ENCODE data around the gene CDH1.

Gene CDH1

DNA sequence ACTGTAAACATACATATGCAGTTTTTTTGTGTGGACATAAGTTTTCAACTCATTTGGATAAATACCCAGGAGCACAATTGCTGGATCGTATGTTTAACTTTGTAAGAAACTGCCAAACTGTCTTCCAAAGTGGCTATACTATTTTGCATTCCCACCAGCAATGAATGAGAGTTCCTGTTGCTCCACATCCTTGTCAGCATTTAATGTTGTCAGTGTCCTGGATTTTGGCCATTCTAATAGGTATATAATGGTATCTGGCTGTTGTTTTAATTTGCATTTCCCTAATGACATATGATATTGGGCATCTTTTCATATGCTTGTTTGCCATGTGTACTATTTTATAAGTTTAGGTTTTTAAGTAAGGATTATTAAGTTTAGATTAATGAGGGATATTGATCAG is 120.4 kb downstream of the CDH1 start:
- no peak for DNase-seq (ENCODE audit: low spot score)

GRCh38 chr16:68859828-68860227 is 122.7 kb downstream of the CDH1 start:
- DNase-seq (ENCODE audit: low spot score), result no peak

DNA sequence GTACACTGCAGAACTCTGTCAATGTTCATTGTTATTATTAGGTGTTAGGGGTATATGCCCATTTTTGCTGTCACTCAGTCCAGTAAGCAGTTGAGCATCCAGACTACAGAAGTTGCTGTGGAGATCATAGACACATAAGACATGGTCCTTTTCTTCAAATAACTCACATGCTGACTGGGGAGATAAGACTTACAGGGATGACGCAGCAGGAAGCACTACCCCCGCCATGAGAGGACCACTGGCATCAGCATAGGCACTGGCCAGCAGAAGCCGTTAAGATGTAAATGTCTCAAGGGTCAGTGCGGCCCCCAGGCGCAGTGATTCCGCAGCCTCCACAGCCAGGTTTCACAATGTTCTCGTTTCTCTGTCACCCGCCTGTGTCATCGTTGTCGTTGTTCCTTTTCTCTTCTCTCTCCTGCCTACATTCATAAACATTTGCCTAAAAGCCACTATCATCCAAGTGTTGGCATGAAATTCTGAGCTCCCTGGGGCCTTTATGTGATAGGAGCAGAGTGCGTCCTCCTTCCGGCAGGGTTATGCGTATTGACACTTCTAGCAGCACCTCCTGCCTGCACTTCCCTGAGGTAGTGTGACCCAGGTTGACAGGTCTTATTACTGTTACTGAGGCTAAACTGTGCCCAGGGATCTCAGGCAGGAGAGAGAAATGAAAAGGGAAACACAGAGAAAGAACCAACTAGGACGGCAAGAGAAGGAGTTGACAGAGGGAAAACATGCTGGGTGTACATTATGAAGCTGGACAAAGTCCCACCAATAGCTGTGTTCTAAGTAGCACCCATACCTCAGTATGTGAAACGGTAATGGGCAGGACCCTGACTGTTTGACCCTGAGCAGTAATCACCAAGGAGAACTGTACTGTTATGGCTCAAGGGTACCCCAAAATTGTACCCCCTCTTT is 124.1 kb downstream of the CDH1 start:
- DNase-seq (ENCODE audit: low spot score), result no peak

- DNase-seq (ENCODE audit: low spot score), result no peak
Observed at GRCh38 chr16:68866933-68867332, 129.8 kb downstream of the CDH1 start.

DNA sequence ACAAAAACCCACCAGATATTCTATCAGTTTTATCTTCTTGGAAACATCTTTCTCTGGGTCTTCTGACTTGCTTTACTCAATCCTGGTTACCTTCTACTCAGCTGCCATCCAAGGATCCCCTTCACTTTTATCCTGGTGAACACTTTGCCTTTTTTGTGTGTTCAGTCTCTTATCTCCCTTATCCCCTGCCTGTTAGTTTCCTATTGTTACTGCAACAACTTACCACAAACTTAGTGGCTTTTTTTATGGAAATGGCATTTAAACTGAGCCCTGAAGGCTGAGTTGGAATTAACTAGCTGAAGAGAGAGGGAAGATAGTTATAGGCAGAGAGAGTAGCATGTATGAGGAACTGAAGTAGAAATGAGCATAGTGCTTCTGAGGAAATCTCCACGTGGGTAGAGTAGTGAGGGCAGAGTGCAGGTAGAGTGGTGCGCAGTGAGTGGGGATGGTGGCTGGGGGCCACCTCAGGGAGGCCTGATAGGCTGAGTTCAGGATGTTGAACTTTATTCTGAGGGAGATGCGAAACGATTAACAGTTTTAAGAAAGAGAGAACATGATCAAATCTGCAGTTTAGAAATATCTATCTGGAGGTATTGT is 132.5 kb downstream of the CDH1 start:
- DNase-seq (ENCODE audit: low spot score), result no peak

DNA sequence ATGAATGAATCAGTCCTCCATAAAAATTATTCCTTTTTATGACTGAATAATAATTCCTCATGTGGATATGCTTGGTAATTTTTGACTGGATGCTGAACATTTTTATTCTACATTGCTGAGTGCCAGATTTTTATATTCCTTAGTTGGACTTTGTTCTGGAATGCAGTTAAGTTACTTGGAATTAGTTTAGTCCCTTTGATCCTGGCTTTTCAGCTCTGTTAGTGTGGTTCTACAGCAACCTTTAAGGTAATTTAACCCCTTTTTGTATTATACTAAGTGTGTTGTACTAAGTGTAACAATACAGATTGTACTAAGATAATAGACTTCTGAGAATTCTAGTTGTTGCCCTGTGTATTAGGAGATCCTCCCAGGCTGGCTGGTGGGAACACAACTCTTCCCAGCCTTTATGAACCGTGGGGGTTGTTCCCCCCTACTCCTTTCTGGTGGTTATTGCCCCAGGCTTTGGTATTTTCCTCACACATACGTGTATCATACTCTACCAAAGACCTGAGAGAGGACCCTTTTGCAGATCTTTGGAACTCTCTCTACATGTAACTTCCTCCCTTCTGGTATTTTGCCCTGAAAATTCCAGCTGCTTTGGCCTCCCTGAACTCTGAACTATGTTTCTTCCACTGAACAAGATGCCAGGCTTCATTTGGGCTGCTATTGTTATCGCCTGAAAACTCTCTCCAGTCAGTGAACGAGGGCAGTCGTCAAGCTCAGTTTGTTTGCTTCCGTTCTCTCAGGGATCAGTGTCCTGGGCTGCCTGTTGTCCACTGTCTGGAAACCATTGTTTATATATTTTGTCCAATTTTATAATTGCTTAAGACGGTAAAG is 136.8 kb downstream of the CDH1 start:
- no peak for DNase-seq (ENCODE audit: low spot score)

GRCh38 chr16:68875871-68876270 is 138.8 kb downstream of the CDH1 start:
- DNase-seq (ENCODE audit: low spot score), result no peak

- DNase-seq (ENCODE audit: low spot score), result no peak
Observed at GRCh38 chr16:68883685-68884084, 146.6 kb downstream of the CDH1 start.

- no peak for DNase-seq (ENCODE audit: low spot score)
Observed at GRCh38 chr16:68884401-68884800, 147.3 kb downstream of the CDH1 start.
